ENCODE measurements around the gene RASGEF1B.

- no peak for TF ChIP-seq POLR2AphosphoS5 (IDR thresholded peaks at IDR 0.05)
- TF ChIP-seq EP300 (IDR thresholded peaks at IDR 0.05; ENCODE audit: low read depth): no peak
- no peak for TF ChIP-seq CTCF (IDR thresholded peaks at IDR 0.05)
Measured at GRCh38 chr4:81518762-81519426, 47.2 kb upstream of the RASGEF1B start.

Data from transverse colon (tissue), 4 donors.